Activated T-cell treated with anti-CD3 and anti-CD28 coated beads for 4 hours (primary cell): Measurements from ENCODE around the gene CACHD1.
"Not testable (repeated sequence)": the region's sequence is repeated elsewhere in the genome, so short reads cannot be mapped to it uniquely, and the experiment has no call there.

ENCODE experiments used
- DNase-seq: peaks from one replicate; pipeline ENCODE4 v3.0.0-alpha.2; 2020

CACHD1 gene

GRCh38 chr1:64675718-64676345, 205.9 kb downstream of the CACHD1 start:
- DNase-seq, result no peak

DNA sequence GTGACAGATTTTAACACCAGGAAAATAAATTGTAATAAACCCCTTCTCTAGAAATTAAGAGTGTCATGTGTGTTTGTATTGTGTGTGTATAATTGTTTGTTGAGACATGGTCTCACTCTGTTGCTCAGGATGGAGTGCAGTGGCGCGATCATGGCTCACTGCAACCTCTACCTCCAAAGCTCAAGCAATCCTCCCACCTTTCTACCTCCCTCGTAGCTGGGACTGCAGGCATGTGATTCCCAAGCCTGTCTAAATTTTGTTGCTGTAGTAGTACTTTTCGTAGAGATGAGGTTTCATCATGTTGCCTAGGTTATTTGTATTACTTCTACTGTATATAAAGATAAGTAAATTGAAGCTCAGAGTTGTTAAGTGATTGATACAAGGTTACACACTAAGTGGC, 206.5 kb downstream of the CACHD1 start:
- no peak for DNase-seq

GRCh38 chr1:64677532-64677931, 207.6 kb downstream of the CACHD1 start:
- no peak for DNase-seq

DNA sequence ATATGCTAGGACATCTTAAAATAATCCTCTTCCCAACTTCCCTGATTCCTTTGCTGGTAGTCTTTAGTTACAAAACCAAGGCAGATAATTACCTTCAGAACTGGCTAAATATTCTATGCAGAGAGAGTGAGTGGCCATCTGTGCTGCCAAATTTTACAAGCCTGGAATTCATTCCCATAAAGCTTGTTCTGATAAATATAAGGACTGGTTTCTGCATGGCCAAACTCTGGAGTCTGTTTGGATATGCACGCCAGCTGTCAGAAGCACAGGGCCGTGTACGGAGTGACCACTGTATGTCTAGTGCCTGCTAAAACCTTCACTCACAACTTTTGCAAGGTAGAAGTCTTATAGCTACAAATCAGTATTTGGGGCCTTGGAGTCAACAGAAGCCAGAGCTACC, 208.4 kb downstream of the CACHD1 start:
- no peak for DNase-seq

GRCh38 chr1:64679177-64679576, 209.2 kb downstream of the CACHD1 start:
- no peak for DNase-seq

- no peak for DNase-seq
Measured at GRCh38 chr1:64680599-64680998, 210.7 kb downstream of the CACHD1 start.

DNA sequence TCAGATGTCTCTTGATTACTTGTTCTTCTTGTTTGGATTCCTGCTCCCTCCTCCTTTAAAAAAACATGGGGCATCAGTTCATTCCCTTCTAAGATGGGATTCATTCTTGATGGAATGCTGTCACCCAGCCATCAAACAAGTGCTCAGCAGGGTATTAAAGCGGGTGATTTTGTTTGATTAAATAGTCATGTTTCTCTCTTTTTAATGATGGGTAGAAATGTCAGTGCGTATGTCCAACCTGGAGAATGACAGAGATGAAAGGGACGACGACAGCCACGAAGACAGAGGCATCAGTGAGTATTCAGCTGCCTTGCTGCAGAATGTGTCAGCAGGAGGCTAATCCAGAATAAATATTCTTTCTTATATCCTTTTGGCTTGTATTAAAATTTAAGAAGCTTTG, 211.1 kb downstream of the CACHD1 start:
- DNase-seq, result no peak

DNA sequence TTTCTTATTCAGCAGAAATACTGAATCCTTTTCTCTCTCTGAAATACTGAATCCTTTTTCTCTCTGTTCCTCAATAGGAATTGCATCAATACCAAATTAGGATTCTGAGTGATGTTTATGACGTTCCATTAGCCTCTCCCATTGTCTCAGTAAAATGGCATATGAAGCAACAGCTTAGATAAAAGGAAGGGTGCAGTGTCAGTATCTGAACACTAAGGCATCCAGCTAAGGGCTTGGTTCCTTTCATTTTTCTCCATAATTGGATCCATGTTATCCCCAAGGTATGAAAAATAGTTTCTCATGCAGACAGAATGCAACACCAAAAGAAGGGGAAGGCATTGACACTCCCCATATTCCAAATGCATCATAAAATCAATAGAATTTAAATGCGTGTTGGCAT, 213.5 kb downstream of the CACHD1 start:
- no peak for DNase-seq

- no peak for DNase-seq
Measured at GRCh38 chr1:64685217-64685616, 215.3 kb downstream of the CACHD1 start.

DNA sequence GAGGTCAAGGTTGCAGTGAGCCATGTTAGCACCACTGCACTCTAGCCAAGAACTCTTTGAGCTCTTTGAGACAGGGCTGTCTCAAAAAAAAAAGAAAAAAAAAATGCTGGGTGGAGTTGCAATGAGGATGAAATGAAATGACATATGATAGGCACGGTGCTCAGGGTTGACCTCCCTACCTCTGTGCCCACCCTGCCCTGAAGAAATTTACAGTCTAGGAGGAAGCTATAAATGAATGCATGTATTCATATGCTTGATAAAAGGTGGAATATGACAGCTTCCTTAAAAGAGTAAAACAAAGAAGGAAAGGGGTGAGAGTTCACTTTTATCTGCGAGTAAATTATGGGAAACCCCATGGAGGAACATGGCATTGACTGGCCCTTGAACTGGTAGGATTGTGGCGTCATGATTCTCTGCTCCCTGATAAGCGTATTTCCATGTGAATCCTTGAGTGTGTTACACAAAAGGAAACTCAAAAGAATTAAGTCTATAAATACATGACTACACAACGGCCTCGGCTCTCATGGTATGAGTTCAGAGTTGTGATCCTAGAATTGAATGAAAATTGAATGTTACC, 215.9 kb downstream of the CACHD1 start:
- DNase-seq, result no peak

DNA sequence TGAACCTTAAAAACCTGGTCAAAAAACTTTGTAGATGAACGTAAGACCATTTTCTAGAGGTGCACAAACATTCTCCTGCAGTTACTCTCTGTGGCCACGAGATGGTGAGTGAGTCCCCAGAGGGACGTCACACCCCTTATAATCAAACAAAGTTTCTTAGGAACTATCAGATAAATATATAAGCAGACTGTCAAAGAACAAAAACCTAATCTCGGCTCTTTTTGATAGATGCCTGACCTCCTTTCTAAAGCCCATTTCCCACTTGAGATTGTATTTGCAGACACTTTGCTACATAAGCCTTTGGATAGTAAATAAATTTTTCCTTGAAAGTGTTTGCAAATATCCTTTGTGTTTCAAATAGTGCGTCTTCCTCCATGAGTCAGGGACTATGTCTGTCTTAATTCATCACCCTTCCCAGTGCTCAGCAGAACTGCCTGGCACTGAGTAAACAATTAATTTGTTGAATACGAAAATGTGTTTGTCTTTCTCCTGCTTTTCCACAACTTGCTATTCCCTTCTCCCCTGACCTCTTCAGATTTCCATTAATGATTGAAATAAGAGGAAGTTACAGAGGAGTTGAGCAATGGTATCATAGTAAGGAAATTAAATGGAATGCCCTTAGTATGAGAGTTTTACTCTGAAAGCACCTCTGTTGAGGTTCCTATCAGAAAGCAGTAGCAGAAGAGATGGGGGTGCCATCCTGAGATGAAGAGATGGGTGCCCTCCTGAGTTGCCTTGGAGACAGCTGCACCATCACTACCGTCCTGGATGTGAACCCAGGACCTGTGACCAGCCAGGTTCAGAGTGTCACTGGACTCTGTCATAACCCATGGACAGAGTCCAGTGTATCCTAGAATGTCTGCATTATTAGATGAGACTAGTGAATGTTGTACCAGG, 217.1 kb downstream of the CACHD1 start:
- DNase-seq, result no peak

- DNase-seq, result no peak
Measured at GRCh38 chr1:64687725-64688327, 217.9 kb downstream of the CACHD1 start.

- no peak for DNase-seq
Measured at GRCh38 chr1:64691626-64692025, 221.7 kb downstream of the CACHD1 start.

DNA sequence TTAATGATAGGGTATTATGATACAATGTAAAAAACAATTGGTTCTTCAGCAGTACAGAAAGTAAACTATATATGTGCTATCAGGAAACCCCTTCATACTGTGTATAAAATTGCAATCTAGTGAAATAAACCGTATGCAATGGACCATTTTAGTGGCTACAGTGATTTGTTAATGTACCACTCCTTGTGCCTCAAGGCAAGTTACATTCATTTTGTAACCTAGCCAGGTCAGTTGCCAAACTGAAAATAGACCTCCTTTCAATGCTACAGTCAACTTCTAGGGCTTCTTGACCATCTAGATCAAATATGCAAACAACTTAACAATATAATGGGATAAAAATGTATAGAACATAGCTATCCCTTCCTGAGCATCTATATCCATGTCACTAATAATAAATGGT, 223.0 kb downstream of the CACHD1 start:
- DNase-seq, result no peak

- no peak for DNase-seq
Measured at GRCh38 chr1:64693406-64693805, 223.5 kb downstream of the CACHD1 start.

DNA sequence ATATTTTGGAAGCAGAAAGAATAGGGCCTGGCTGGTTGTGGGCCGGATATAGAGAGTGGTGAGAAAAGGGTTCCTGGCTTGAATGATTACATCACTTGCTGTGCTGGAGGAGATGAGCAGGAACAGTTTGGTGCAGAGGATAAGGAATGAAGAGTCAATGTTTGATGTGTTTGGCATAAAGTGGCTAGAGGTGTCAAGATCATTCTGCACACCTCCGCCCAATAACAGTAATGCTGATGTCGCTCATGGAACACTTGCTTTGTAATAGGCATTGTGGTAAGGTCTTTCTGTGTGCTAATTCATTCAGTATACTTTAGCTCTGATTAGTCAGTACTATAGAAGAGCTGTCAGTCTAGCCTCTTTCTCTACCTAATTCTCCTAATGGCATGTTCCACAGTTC, 226.9 kb downstream of the CACHD1 start:
- DNase-seq, result no peak

GRCh38 chr1:64699327-64699726, 229.4 kb downstream of the CACHD1 start:
- no peak for DNase-seq

DNA sequence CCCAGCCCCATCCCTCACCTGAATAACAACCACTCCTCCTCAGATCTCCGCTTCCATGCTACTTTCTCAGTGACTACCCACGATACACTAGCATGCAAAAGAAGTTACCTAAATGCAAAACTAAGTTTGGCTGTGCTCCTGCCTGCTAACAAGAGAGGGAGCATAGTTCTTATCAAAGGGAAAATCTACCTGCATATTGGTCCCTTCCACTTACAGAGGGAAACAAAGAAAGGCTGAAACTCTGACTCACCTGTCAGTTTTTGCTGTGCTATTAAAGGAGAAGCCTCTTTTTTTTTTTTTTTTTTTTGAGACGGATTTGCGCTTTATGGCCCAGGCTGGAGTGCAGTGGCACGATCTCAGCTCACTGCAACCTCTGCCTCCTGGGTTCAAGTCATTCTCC, 231.1 kb downstream of the CACHD1 start:
- DNase-seq, result no peak

DNA sequence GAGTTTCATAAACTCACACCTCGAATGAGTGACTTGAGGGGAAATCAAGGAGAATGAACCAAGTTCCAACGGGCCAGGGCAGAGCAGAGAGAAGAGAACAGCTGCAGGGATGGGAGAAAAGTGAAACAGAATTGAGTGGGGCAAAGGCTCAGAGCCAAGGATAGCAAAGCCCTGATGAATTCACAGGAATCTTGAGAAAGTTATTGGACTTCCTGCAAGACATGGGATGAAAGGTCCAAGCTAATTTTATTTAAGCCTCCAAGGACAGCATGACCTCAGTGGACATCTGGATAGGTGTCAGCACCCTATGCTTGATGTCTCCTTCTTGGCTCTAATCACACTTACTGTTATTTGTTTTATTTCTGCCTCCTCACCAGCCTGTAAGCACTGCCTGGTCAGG, 232.0 kb downstream of the CACHD1 start:
- DNase-seq, result no peak

- not testable (repeated sequence) for DNase-seq
Measured at GRCh38 chr1:64702670-64703069, 232.7 kb downstream of the CACHD1 start.

GRCh38 chr1:64703600-64703999, 233.7 kb downstream of the CACHD1 start:
- DNase-seq, result no peak

DNA sequence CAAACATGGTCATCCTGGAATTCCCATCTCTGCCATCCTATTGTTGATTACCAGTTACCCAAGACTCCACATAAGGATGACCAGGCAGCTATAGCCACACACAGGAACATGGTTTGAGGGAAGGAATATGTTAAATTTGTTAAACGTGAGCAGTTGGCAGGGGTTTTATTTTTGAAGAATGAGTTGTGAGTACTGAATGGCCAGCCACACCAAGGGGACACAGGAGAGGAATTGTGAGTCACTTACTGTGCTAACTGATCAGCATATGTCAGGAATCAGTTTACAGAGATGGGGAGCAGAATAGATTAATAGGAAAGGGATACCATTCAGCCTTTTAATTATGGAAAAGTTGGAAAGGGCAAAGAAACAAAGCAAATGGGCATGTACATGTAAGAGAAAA, 235.7 kb downstream of the CACHD1 start:
- DNase-seq, result no peak

DNA sequence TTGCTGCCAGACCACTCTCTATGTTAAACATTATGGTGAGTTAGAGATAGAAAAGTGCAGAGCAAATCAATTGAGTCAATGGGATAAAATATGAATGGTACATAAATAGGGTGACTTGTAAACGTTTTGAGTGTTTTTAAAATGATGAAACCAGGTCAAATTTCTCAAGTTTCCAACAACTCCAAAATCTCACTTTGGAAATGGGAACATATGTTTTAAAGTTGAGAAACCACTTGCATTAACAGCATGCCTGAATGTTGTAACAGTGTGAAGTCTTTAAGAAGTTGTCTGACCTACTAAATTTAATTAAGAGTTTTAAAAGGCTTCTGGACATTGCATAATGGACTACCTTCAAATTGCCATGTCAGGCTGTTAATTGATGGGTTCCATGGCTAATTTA, 241.3 kb downstream of the CACHD1 start:
- no peak for DNase-seq

- DNase-seq, result no peak
Measured at GRCh38 chr1:64712049-64712448, 242.1 kb downstream of the CACHD1 start.
